Measurements from ENCODE around the gene TUBA8.
"Not testable (repeated sequence)": the region's sequence is repeated elsewhere in the genome, so short reads cannot be mapped to it uniquely, and the experiment has no call there.

Gene TUBA8
- long read RNA-seq, partial matches to known transcripts: 0 of 2 reads
- long read RNA-seq, other reads (novel, unspliced or antisense): 2 of 2 reads

DNA sequence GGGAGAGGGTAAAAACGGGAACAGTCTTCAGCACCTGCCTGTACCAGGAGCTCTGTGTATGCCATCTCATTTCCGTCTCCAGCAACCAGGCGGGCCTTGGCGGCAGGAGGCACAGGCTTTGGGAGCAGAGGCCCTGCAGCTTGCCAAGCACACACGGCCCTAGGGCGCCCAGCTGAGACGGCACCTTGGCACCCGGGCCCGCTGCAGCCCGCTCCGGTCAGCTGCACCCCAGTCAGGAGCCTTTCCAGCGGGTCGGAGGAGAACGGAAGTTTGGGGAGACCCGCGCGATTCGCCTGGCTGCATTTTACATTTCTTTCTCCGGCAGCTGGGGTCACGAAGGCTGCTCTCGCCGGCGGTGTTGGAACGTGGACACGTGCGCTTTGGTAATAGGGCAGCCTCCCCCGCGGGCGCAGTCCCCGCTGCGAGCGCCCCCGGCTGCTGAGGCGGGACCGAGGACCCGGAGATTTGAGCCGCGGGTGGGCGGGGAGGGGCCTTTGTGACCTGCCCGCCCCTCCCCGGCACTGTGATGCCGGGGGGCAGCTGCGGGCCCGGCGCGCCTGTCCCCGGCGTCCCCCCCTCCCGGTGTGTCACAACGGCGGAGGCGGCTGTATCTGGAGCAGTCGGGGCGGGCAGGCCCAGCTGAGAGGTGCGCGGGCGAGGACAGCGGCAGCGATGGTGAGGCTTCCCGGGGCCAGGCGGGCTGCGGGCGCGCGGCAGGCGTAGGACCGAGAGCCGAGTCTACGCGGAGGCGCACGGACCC, at the start of gene TUBA8:
TUBA8 (plus strand) TSS at position 616 of the 760 bp plus-strand sequence; CDS start at position 673, 57 bp downstream.
- H3K27ac ChIP-seq (replicated peaks): no peak within 1 kb of the TSS
- H3K4me3 ChIP-seq (replicated peaks; ENCODE audit: insufficient read depth, low read length): peak within 1 kb of the TSS; percentile 7
- DNase-seq (ENCODE audit: low read depth in 1 of 2, low spot score in 1 of 2): peak in 1 of 2 experiments; percentile 18
- H3K27me3 ChIP-seq (ENCODE audit: insufficient read depth, poor library complexity, severe bottlenecking): peaks cover 23% of the 10 kb centered on the region
- TF ChIP-seq GABPA (IDR thresholded peaks at IDR 0.05; ENCODE audit: low read depth) (no peak), POLR2AphosphoS5 (IDR thresholded peaks at IDR 0.05; ENCODE audit: low read depth) (no peak), SPI1 (IDR thresholded peaks at IDR 0.05; ENCODE audit: borderline replicate concordance, low read depth) (no peak)
- TF ChIP-seq, protein P1, sequence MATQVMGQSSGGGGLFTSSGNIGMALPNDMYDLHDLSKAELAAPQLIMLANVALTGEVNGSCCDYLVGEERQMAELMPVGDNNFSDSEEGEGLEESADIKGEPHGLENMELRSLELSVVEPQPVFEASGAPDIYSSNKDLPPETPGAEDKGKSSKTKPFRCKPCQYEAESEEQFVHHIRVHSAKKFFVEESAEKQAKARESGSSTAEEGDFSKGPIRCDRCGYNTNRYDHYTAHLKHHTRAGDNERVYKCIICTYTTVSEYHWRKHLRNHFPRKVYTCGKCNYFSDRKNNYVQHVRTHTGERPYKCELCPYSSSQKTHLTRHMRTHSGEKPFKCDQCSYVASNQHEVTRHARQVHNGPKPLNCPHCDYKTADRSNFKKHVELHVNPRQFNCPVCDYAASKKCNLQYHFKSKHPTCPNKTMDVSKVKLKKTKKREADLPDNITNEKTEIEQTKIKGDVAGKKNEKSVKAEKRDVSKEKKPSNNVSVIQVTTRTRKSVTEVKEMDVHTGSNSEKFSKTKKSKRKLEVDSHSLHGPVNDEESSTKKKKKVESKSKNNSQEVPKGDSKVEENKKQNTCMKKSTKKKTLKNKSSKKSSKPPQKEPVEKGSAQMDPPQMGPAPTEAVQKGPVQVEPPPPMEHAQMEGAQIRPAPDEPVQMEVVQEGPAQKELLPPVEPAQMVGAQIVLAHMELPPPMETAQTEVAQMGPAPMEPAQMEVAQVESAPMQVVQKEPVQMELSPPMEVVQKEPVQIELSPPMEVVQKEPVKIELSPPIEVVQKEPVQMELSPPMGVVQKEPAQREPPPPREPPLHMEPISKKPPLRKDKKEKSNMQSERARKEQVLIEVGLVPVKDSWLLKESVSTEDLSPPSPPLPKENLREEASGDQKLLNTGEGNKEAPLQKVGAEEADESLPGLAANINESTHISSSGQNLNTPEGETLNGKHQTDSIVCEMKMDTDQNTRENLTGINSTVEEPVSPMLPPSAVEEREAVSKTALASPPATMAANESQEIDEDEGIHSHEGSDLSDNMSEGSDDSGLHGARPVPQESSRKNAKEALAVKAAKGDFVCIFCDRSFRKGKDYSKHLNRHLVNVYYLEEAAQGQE (IDR thresholded peaks at IDR 0.05; ENCODE audit: insufficient replicate concordance, low read depth): no peak
- TF ChIP-seq, protein P2, sequence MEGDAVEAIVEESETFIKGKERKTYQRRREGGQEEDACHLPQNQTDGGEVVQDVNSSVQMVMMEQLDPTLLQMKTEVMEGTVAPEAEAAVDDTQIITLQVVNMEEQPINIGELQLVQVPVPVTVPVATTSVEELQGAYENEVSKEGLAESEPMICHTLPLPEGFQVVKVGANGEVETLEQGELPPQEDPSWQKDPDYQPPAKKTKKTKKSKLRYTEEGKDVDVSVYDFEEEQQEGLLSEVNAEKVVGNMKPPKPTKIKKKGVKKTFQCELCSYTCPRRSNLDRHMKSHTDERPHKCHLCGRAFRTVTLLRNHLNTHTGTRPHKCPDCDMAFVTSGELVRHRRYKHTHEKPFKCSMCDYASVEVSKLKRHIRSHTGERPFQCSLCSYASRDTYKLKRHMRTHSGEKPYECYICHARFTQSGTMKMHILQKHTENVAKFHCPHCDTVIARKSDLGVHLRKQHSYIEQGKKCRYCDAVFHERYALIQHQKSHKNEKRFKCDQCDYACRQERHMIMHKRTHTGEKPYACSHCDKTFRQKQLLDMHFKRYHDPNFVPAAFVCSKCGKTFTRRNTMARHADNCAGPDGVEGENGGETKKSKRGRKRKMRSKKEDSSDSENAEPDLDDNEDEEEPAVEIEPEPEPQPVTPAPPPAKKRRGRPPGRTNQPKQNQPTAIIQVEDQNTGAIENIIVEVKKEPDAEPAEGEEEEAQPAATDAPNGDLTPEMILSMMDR (IDR thresholded peaks at IDR 0.05; ENCODE audit: insufficient read depth, low read length): no peak

DNA sequence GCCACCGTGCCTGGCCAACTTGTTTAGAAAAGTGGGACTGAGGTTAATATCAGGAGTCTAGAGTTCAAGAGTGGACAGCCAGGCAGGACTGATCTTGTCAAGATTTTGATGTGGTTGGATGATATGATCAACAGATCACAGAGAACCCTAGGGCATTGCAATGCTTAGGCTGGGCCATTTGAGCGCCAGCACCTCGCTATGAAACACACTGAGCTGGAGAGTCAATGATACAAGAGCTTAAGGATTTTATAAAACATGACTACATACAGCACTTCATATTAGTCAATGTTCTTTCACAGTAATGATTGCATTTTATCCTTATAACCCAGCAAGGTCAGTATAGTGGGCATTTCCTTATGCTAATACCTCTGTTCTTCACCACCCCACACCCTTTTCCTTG, 48.2 kb upstream of the TUBA8 start:
- TF ChIP-seq, protein P2 (IDR thresholded peaks at IDR 0.05; ENCODE audit: insufficient read depth, low read length): no peak
- TF ChIP-seq POLR2AphosphoS5 (IDR thresholded peaks at IDR 0.05; ENCODE audit: low read depth): no peak
- no peak for TF ChIP-seq GABPA (IDR thresholded peaks at IDR 0.05; ENCODE audit: low read depth)
- TF ChIP-seq, protein P1 (IDR thresholded peaks at IDR 0.05; ENCODE audit: insufficient replicate concordance, low read depth): no peak
- TF ChIP-seq SPI1 (IDR thresholded peaks at IDR 0.05; ENCODE audit: borderline replicate concordance, low read depth): no peak
- DNase-seq (ENCODE audit: low read depth in 1 of 2, low spot score in 1 of 2): no peak
- no peak overlapping the region for H3K4me3 ChIP-seq (replicated peaks; ENCODE audit: insufficient read depth, low read length)
- peaks cover 7% of the 10 kb centered on the region for H3K27me3 ChIP-seq (ENCODE audit: insufficient read depth, poor library complexity, severe bottlenecking)
- no peak overlapping the region for H3K27ac ChIP-seq (replicated peaks)

DNA sequence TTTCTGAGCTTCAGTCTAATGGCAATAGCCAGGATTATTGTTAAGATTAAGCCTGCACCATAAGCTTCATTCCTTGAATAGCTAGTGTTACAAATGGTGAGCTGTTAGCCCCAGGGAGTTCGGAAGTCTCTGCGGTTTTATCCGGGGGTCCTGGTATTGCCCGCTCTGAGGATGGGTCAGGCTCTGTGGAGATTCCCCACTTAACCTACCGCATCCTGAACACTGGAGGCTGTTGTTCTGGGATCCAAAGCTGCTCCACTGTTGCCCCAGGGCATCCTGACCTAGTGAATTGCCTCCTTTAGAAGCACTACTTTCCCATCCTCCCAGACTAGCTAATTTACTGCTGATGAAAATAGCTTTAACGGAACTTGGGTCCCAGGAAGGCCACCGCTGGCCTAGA, 47.3 kb upstream of the TUBA8 start:
- Histone ChIP-seq H3K4me3 (replicated peaks; ENCODE audit: insufficient read depth, low read length) (no peak overlapping the region), H3K27me3 (ENCODE audit: insufficient read depth, poor library complexity, severe bottlenecking) (peaks cover 7% of the 10 kb centered on the region), H3K27ac (replicated peaks) (no peak overlapping the region)
- no peak for DNase-seq (ENCODE audit: low read depth in 1 of 2, low spot score in 1 of 2)
- TF ChIP-seq GABPA (IDR thresholded peaks at IDR 0.05; ENCODE audit: low read depth): no peak
- TF ChIP-seq, protein P1 (IDR thresholded peaks at IDR 0.05; ENCODE audit: insufficient replicate concordance, low read depth): no peak

DNA sequence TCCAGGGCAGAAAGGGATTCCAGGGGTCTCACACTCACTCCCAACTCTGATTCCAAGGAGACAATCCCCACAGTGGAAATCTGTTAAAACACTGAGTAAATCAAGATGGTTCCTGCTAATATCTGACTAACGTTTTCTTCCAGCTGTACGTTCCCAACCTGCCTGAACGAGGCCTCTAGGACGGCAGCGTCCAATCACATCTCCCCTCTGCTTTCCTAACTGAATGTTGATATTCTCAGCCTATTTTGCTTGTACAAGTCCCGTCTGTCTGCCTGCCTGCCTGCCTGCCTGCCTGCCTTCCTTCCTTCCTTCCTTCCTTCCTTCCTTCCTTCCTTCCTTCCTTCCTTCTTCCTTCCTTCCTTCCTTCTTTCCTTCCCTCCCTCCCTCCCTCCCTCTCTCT, 46.9 kb upstream of the TUBA8 start:
- H3K27me3 ChIP-seq (ENCODE audit: insufficient read depth, poor library complexity, severe bottlenecking); H3K27ac ChIP-seq (replicated peaks): not testable (repeated sequence)

More for the DNA sequence above, 46.9 kb upstream of the TUBA8 start:
- DNase-seq (ENCODE audit: low read depth in 1 of 2, low spot score in 1 of 2); H3K4me3 ChIP-seq (replicated peaks; ENCODE audit: insufficient read depth, low read length): not testable (repeated sequence)
